SJSA1 (cell line): ENCODE measurements around the gene TXNL1. TPM values are rescaled to one million over a fixed set of nuclear protein-coding genes. Genes with fewer than 3 reads are reported as not detected.

Experiments
- DNase-seq, 2 experiments: peaks; one replicate each; pipeline ENCODE4 v3.0.0-alpha.2; 2015 to 2020; ENCODE audit warnings: low spot score in 2 of 2, low read depth in 1 of 2
- H3K27ac ChIP-seq: fragments of 250-450 bp; sonication (Bioruptor Pico); 2 replicates; pipeline ENCODE4 v1.5.1; 2020; ENCODE audit warnings: mild to moderate bottlenecking, moderate library complexity
- H3K27me3 ChIP-seq: fragments of 250-450 bp; sonication (Bioruptor Pico); replicated peaks from 2 replicates; pipeline ENCODE4 v1.5.1; 2020; ENCODE audit warnings: mild to moderate bottlenecking, moderate library complexity
- H3K36me3 ChIP-seq: fragments of 250-450 bp; sonication (Bioruptor Pico); 2 replicates; pipeline ENCODE4 v1.5.1; 2020; ENCODE audit warnings: mild to moderate bottlenecking
- H3K4me1 ChIP-seq: fragments of 250-450 bp; sonication (Bioruptor Pico); replicated peaks from 2 replicates; pipeline ENCODE4 v1.6.1; 2021; ENCODE audit warnings: mild to moderate bottlenecking
- H3K4me3 ChIP-seq: fragments of 250-450 bp; sonication (Bioruptor Pico); 2 replicates; pipeline ENCODE4 v1.5.1; 2020; ENCODE audit warnings: mild to moderate bottlenecking
- H3K9me3 ChIP-seq: fragments of 250-450 bp; sonication (Bioruptor Pico); replicated peaks from 2 replicates; pipeline ENCODE4 v1.5.1; 2020; ENCODE audit warnings: mild to moderate bottlenecking
- total RNA-seq: library from RNA; depleted of rRNA; stranded (reverse); fragments of >200 nt; shearing (Covaris generic); gene quantifications from 2 replicates; pipeline ENCODE4 v1.2.3, GENCODE V29; 2014; rRNA removed

TXNL1 gene
- 74.9 and 78.6 TPM in 2 replicates for total RNA-seq

- peaks cover 29% of the 10 kb centered on the region for H3K4me1 ChIP-seq
- H3K27ac ChIP-seq: peak within 1 kb of the TSS; percentile 90
- H3K9me3 ChIP-seq: peaks cover 2% of the 10 kb centered on the region; the same call in 1 of the 2 replicates
- peaks cover 34% of the 10 kb centered on the region for H3K36me3 ChIP-seq
- DNase-seq: peak; percentile 86 to 99
- peak within 1 kb of the TSS; percentile 79 for H3K4me3 ChIP-seq
- no peaks in the 10 kb centered on the region for H3K27me3 ChIP-seq
Measured at GRCh38 chr18:56638232-56639103, at the start of gene TXNL1. TXNL1 (minus strand) TSS chr18:56638592; CDS start chr18:56638440, 152 bp downstream.

GRCh38 chr18:56684277-56684676 is 45.9 kb upstream of the TXNL1 start:
- no peak overlapping the region for H3K27ac ChIP-seq

GRCh38 chr18:56678836-56679565 is 40.6 kb upstream of the TXNL1 start:
- H3K27me3 ChIP-seq: no peaks in the 10 kb centered on the region
- H3K9me3 ChIP-seq: no peaks in the 10 kb centered on the region
- H3K4me1 ChIP-seq: peaks cover 25% of the 10 kb centered on the region
- H3K36me3 ChIP-seq: peaks cover 12% of the 10 kb centered on the region; the same call in 1 of the 2 replicates
- peak overlapping the region; percentile 90; the same call in 1 of the 2 replicates for H3K27ac ChIP-seq
- no peak for DNase-seq
- H3K4me3 ChIP-seq: no peak overlapping the region

More at GRCh38 chr18:56684277-56684676, 45.9 kb upstream of the TXNL1 start:
- no peak overlapping the region for H3K4me3 ChIP-seq
- H3K9me3 ChIP-seq: no peaks in the 10 kb centered on the region
- DNase-seq: no peak
- 0 out of 2 replicates have a peak, but pooled peaks cover 3% of the 10 kb centered on the region for H3K4me1 ChIP-seq
- H3K36me3 ChIP-seq: peaks cover 17% of the 10 kb centered on the region
- no peaks in the 10 kb centered on the region for H3K27me3 ChIP-seq

GRCh38 chr18:56676639-56677038 is 38.2 kb upstream of the TXNL1 start:
- DNase-seq: no peak
- Histone ChIP-seq H3K27me3 (no peaks in the 10 kb centered on the region), H3K36me3 (no peaks in the 10 kb centered on the region), H3K9me3 (no peaks in the 10 kb centered on the region), H3K4me3 (no peak overlapping the region), H3K4me1 (peaks cover 25% of the 10 kb centered on the region), H3K27ac (peak overlapping the region; percentile 90)

- Histone ChIP-seq H3K27me3 (no peaks in the 10 kb centered on the region), H3K4me1 (peaks cover 18% of the 10 kb centered on the region), H3K4me3 (no peak overlapping the region), H3K27ac (no peak overlapping the region), H3K36me3 (no peaks in the 10 kb centered on the region), H3K9me3 (no peaks in the 10 kb centered on the region)
- DNase-seq: no peak
Measured at GRCh38 chr18:56672981-56673380, 34.6 kb upstream of the TXNL1 start.

DNA sequence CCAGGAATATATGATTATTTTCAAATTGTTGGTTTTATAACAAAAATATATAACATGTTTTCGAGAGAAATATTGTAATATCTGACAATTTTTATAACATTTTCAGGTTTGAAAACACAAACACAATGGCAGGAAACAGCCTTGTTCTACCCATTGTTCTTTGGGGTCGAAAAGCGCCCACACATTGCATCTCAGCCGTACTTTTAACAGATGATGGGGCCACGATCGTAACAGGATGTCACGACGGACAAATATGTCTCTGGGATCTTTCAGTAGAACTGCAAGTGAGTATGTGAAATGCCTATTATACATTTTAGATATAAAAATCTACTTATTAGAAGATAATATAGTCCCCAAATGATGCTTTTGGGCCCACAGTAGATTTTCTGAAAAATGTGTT is 34.0 kb upstream of the TXNL1 start:
- H3K36me3 ChIP-seq: no peaks in the 10 kb centered on the region
- H3K27ac ChIP-seq: no peak overlapping the region

DNA sequence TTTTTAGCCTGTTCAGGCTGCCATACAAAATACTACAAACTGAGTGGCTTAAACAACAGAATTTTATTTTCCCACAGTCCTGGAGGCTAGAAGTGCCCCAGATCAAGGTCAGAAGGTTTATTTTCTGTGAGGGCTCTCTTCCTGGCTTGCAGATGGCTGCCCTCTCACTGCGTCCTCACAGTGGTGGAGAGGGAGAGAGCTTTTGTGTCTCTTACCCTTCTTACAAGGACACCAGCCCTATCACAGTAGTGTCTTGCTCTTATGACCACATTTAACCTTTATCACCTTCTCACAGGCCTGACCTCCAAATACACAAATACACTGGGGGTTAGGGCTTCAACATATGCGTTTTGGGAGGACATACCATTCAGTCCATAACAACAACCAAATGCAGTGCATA is 24.5 kb upstream of the TXNL1 start:
- H3K27ac ChIP-seq: no peak overlapping the region

More for the DNA sequence above, 34.0 kb upstream of the TXNL1 start:
- Histone ChIP-seq H3K4me1 (peaks cover 12% of the 10 kb centered on the region), H3K4me3 (no peak overlapping the region), H3K27me3 (no peaks in the 10 kb centered on the region), H3K9me3 (no peaks in the 10 kb centered on the region)
- DNase-seq: no peak

DNA sequence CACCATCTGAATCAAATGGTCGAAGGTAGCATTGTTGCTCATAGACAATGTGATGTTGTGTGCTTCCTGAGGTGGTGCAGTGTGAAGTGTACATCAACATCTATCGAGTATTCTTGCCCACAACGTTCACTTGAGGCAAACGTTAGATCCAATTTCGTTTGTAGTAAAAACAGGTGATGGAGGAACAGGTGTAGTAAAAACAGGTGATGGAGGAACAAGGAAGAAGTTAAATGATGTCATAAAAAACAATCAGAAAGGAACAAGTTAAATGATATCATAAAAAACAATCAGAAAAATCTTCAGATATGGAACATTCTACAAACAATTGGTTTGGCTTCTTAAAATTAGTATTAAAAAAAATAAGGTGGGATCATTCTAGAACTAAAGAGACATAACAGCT is 24.1 kb upstream of the TXNL1 start:
- no peak overlapping the region for H3K4me3 ChIP-seq
- peaks cover under 1% of the 10 kb centered on the region; the same call in 1 of the 2 replicates for H3K36me3 ChIP-seq
- H3K27ac ChIP-seq: no peak overlapping the region
- H3K27me3 ChIP-seq: no peaks in the 10 kb centered on the region
- peaks cover 4% of the 10 kb centered on the region; the same call in 1 of the 2 replicates for H3K4me1 ChIP-seq
- no peaks in the 10 kb centered on the region for H3K9me3 ChIP-seq
- no peak for DNase-seq

More for the DNA sequence above, 24.5 kb upstream of the TXNL1 start:
- no peaks in the 10 kb centered on the region for H3K36me3 ChIP-seq
- no peak overlapping the region for H3K4me3 ChIP-seq
- H3K4me1 ChIP-seq: peaks cover 4% of the 10 kb centered on the region; the same call in 1 of the 2 replicates
- DNase-seq: no peak
- H3K9me3 ChIP-seq: no peaks in the 10 kb centered on the region
- no peaks in the 10 kb centered on the region for H3K27me3 ChIP-seq

GRCh38 chr18:56662063-56662408 is 23.6 kb upstream of the TXNL1 start:
- Histone ChIP-seq H3K36me3 (peaks cover 3% of the 10 kb centered on the region; the same call in 1 of the 2 replicates), H3K4me3 (no peak overlapping the region), H3K9me3 (no peaks in the 10 kb centered on the region), H3K27ac (no peak overlapping the region), H3K27me3 (no peaks in the 10 kb centered on the region), H3K4me1 (peaks cover 4% of the 10 kb centered on the region; the same call in 1 of the 2 replicates)
- DNase-seq: no peak

GRCh38 chr18:56661360-56662062 is 23.1 kb upstream of the TXNL1 start:
- DNase-seq: no peak
- Histone ChIP-seq H3K36me3 (peaks cover 3% of the 10 kb centered on the region; the same call in 1 of the 2 replicates), H3K4me1 (peaks cover 4% of the 10 kb centered on the region; the same call in 1 of the 2 replicates), H3K9me3 (no peaks in the 10 kb centered on the region), H3K27me3 (no peaks in the 10 kb centered on the region), H3K27ac (no peak overlapping the region), H3K4me3 (no peak overlapping the region)

DNA sequence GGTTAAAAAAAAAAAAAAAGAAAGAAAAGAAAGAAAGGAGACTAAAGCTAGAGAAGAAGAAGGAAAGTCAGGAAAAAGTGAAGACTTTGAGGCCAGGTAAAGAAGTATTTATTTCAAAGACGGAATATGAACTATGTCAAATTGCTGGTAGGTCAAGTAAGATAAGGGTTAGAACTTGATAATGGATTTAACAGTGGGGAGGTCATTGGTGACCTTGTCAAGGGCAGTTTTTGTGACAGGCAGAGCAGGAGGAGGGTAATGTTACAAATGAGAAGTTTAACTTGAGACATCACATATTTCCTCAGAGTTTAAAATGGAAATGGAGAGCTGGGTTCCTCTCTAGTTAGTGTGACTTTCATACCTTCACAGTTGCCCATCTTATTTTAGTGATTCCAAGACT is 22.3 kb upstream of the TXNL1 start:
- Histone ChIP-seq H3K4me3 (no peak overlapping the region), H3K27ac (no peak overlapping the region), H3K9me3 (no peaks in the 10 kb centered on the region), H3K27me3 (no peaks in the 10 kb centered on the region), H3K4me1 (peaks cover 4% of the 10 kb centered on the region; the same call in 1 of the 2 replicates), H3K36me3 (peaks cover 3% of the 10 kb centered on the region; the same call in 1 of the 2 replicates)
- no peak for DNase-seq

GRCh38 chr18:56659111-56659510 is 20.7 kb upstream of the TXNL1 start:
- no peak overlapping the region for H3K27ac ChIP-seq
- no peak for DNase-seq
- peaks cover 4% of the 10 kb centered on the region; the same call in 1 of the 2 replicates for H3K4me1 ChIP-seq
- no peaks in the 10 kb centered on the region for H3K9me3 ChIP-seq
- H3K4me3 ChIP-seq: no peak overlapping the region
- peaks cover 3% of the 10 kb centered on the region; the same call in 1 of the 2 replicates for H3K36me3 ChIP-seq
- no peaks in the 10 kb centered on the region for H3K27me3 ChIP-seq

GRCh38 chr18:56658261-56658660 is 19.9 kb upstream of the TXNL1 start:
- no peak for DNase-seq
- H3K4me3 ChIP-seq: no peak overlapping the region
- peaks cover 4% of the 10 kb centered on the region; the same call in 1 of the 2 replicates for H3K4me1 ChIP-seq
- no peaks in the 10 kb centered on the region for H3K27me3 ChIP-seq
- no peaks in the 10 kb centered on the region for H3K9me3 ChIP-seq
- no peak overlapping the region for H3K27ac ChIP-seq
- peaks cover 3% of the 10 kb centered on the region; the same call in 1 of the 2 replicates for H3K36me3 ChIP-seq
